GM12878 (cell line): Measurements from ENCODE around the gene GNA15. TPM values are rescaled to one million over a fixed set of nuclear protein-coding genes. Genes with fewer than 3 reads are reported as not detected.
A peak's percentile ranks its signal among the peaks of the same experiment; 100 is the strongest.

ENCODE experiments used
- ATAC-seq: fragments of 200-7000 bp; cut with Tn5 transposase; 3 replicates; pipeline ENCODE4 v1.9.1; 2020; ENCODE audit warnings: mild to moderate bottlenecking, moderate library complexity
- BruUV-seq: library from RNA; stranded (reverse); fragments of 400-500 nt; replicated peaks from 2 replicates; lab custom pipeline; 2021; lab: Mats Ljungman, UMichigan
- CTCF ChIA-PET: fragments of 300-600 bp; sonication (Branson Sonifier 250); formaldehyde crosslinking; extraction: SDS; loops from one replicate; lab custom pipeline; 2021; ENCODE audit warnings: inconsistent platforms; lab: Yijun Ruan, JAX
- POLR2A ChIA-PET: fragments of 350-600 bp; formaldehyde crosslinking; extraction: SDS; loops from one replicate; lab custom pipeline; 2021; ENCODE audit warnings: inconsistent platforms; lab: Charles Lee
- RAD21 ChIA-PET: fragments of 300-600 bp; sonication (Branson Sonifier 250); formaldehyde crosslinking; loops from one replicate; lab custom pipeline; 2023; ENCODE audit warnings: antibody characterized with exemption; ENCODE audit not compliant: unreplicated experiment; lab: Charles Lee
- SMC1A ChIA-PET: fragments of 300-600 bp; sonication (Branson Sonifier 250); formaldehyde crosslinking; loops from one replicate; lab custom pipeline; 2023; ENCODE audit not compliant: unreplicated experiment, uncharacterized antibody; lab: Charles Lee
- DNase-seq: peaks from one replicate; pipeline ENCODE4 v3.0.0-alpha.2; 2011; ENCODE audit warnings: low read depth, low spot score
- FAIRE-seq: peaks from 3 replicates; lab custom pipeline; 2011; peaks lifted over from hg19 to GRCh38; lab: Jason Lieb, UNC
- H2AFZ ChIP-seq: 2 replicates; pipeline ENCODE4 v1.6.0; 2011; ENCODE audit warnings: low read depth, low read length, control low read depth; ENCODE audit not compliant: control insufficient read depth
- H3K27ac ChIP-seq: 2 replicates; pipeline ENCODE4 v1.5.1; 2011; ENCODE audit warnings: control low read depth; ENCODE audit not compliant: control insufficient read depth, insufficient read depth
- H3K27me3 ChIP-seq, 2 experiments: replicated peaks in 1 of 2; 2 replicates each; pipeline versions ENCODE4 v1.6.0 to v1.6.1; 2011; ENCODE audit warnings: low read length in 1 of 2; ENCODE audit not compliant: control insufficient read depth in 2 of 2, insufficient read depth in 2 of 2
- H3K36me3 ChIP-seq, 2 experiments: 2 replicates each; pipeline ENCODE4 v1.5.1; 2011; ENCODE audit warnings: low read length in 1 of 2; ENCODE audit not compliant: control insufficient read depth in 2 of 2, insufficient read depth in 2 of 2
- H3K4me1 ChIP-seq: 2 replicates; pipeline ENCODE4 v1.6.1; 2011; ENCODE audit warnings: mild to moderate bottlenecking, low read length, moderate library complexity, mixed read lengths; ENCODE audit not compliant: control insufficient read depth, insufficient read depth
- H3K4me2 ChIP-seq: 2 replicates; pipeline ENCODE4 v1.6.0; 2011; ENCODE audit warnings: control low read depth; ENCODE audit not compliant: control insufficient read depth, insufficient read depth
- H3K4me3 ChIP-seq: fragments of 200-600 bp; sonication (generic); 2 replicates; pipeline ENCODE4 v1.5.1; 2016
- H3K79me2 ChIP-seq: 2 replicates; pipeline ENCODE4 v1.6.0; 2011; ENCODE audit warnings: low read length; ENCODE audit not compliant: control insufficient read depth, insufficient read depth
- H3K9ac ChIP-seq: 2 replicates; pipeline ENCODE4 v1.8.0; 2011; ENCODE audit warnings: low read length, control low read depth, mixed read lengths; ENCODE audit not compliant: control insufficient read depth, insufficient read depth
- H3K9me3 ChIP-seq: replicated peaks from 3 replicates; pipeline ENCODE4 v1.5.1; 2011; ENCODE audit warnings: mild to moderate bottlenecking, low read length; ENCODE audit not compliant: control insufficient read depth, insufficient read depth
- H4K20me1 ChIP-seq: 2 replicates; pipeline ENCODE4 v1.6.0; 2011; ENCODE audit not compliant: control insufficient read depth, insufficient read depth
- MTA3 ChIP-seq: IDR thresholded peaks from 2 replicates; pipeline ENCODE4 v1.6.1; 2012; ENCODE audit warnings: low read length, inconsistent platforms, borderline replicate concordance
- NR2F1 ChIP-seq: fragments of 450-650 bp; conservative IDR thresholded peaks from 2 replicates; pipeline ENCODE4 v1.6.1; 2017; ENCODE audit warnings: mild to moderate bottlenecking
- YY1 ChIP-seq: IDR thresholded peaks from 2 replicates; pipeline ENCODE4 v1.6.1; 2011; ENCODE audit warnings: low read depth, mild to moderate bottlenecking, low read length
- WGBS: methylation state at CpG from one replicate; pipeline ENCODE4 v1.1.6; 2016; ENCODE audit warnings: low lambda C conversion rate; ENCODE audit not compliant: insufficient replicate concordance, insufficient coverage; ENCODE audit errors: missing lambda C conversion rate; 5-methylcytosine and 5-hydroxymethylcytosine counted together
- in situ Hi-C: fragments of 300-500 bp; cut with MboI; formaldehyde crosslinking; loops from 9 replicates; pipeline ENCODE4 v1.14.3; 2018; ENCODE audit warnings: mixed read lengths
- intact Hi-C: fragments of 100-400 bp; cut with micrococcal nuclease; formaldehyde crosslinking; loops from one replicate; pipeline ENCODE4 v1.14.2; 2022; ENCODE audit not compliant: unreplicated experiment
- polyA plus RNA-seq, 11 experiments: library from polyadenylated mRNA; depleted of rRNA in 4 of 11; unstranded in 6 of 11; stranded (reverse) in 5 of 11; fragments of >200 nt; fragmentation: Nextera tagmentation in 4 of 11; fragmentation: Illumina TruSeq in 1 of 11; extraction: Ambion mirVana in 4 of 11; extraction: Trizol in 1 of 11; gene quantifications; 1 replicate in 1 of 11; 2 replicates in 10 of 11; pipeline versions ENCODE4 v1.2.1 to v1.2.3, GENCODE V29; 2011 to 2016; ENCODE audit warnings: inconsistent platforms in 2 of 11, missing spikeins in 2 of 11, low read depth in 1 of 11
- total RNA-seq, 4 experiments: library from RNA; depleted of rRNA in 3 of 4; stranded (reverse); fragments of >200 nt in 3 of 4; fragmentation: Illumina TruSeq in 1 of 4; extraction: Trizol in 1 of 4; gene quantifications; 2 replicates each; pipeline versions ENCODE4 v1.2.1 to v1.2.3, GENCODE V29; 2013 to 2021
- TF ChIP-seq, protein P1 (sequence below): fragments of 450-650 bp; IDR thresholded peaks from 2 replicates; pipeline ENCODE4 v1.6.1; 2016; ENCODE audit warnings: mild to moderate bottlenecking, moderate library complexity, borderline replicate concordance

Gene GNA15
- total and polyA plus RNA-seq, 10 of the 15 experiments (the other 5 are each of a cell fraction or from before 2014, with no cell fraction given) = 0.42 to 18.0 (median 9.4) TPM

DNA sequence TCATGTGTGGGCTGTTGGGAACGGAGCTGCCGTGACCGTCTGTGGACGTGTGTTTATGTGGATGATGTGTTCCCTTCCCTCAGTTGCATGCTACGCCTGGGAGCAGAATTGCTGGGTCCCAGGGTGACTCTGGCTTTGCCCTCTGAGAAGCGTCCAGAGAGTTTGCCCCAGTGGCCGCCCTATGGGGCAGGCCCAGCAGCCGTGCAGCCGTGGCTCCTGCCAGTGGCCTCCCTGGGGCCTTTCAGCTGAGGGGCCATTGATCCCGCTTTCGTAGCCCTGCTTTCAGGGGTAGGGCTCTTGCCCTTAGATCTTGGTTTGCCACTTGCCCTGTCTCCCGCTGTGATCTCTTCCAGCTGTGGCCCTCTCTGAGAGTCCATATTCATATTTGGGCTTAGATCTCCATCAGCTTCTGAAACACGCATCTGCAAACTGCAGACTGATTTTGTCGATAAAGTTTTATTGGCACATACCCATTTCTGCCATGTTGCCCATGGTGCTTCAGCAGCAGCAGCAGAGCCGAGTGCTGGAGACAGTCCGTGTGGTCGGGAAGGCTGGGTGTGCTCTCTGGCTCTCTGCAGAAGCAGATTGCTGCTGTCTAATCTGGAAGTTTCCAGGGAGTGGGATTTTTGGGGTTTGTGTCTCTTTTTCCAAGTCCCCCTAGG, 24.1 kb upstream of the GNA15 start:
- BruUV-seq = no TSS peak
- FAIRE-seq = no peak
- Histone ChIP-seq H3K27me3 (no peaks in the 10 kb centered on the region), H3K9me3 (no peaks in the 10 kb centered on the region), H4K20me1 (no peaks in the 10 kb centered on the region; the same call in 1 of the 2 replicates), H3K79me2 (no peaks in the 10 kb centered on the region), H3K4me2 (no peak overlapping the region), H3K36me3 (no peaks in the 10 kb centered on the region), H3K4me1 (no peaks in the 10 kb centered on the region), H3K27ac (no peak overlapping the region), H3K4me3 (no peak overlapping the region), H3K9ac (no peak overlapping the region), H2AFZ (no peak overlapping the region)
- WGBS = 87% methylated on average over 17 of the region's 17 CpGs
- in situ Hi-C loops (no loop called here), intact Hi-C loops (no loop called here)
- RAD21 ChIA-PET = no interaction called here
- POLR2A ChIA-PET = no interaction called here
- SMC1A ChIA-PET = no interaction called here
- TF ChIP-seq YY1 (no peak), NR2F1 (no peak), MTA3 (no peak)
- TF ChIP-seq, protein P1, sequence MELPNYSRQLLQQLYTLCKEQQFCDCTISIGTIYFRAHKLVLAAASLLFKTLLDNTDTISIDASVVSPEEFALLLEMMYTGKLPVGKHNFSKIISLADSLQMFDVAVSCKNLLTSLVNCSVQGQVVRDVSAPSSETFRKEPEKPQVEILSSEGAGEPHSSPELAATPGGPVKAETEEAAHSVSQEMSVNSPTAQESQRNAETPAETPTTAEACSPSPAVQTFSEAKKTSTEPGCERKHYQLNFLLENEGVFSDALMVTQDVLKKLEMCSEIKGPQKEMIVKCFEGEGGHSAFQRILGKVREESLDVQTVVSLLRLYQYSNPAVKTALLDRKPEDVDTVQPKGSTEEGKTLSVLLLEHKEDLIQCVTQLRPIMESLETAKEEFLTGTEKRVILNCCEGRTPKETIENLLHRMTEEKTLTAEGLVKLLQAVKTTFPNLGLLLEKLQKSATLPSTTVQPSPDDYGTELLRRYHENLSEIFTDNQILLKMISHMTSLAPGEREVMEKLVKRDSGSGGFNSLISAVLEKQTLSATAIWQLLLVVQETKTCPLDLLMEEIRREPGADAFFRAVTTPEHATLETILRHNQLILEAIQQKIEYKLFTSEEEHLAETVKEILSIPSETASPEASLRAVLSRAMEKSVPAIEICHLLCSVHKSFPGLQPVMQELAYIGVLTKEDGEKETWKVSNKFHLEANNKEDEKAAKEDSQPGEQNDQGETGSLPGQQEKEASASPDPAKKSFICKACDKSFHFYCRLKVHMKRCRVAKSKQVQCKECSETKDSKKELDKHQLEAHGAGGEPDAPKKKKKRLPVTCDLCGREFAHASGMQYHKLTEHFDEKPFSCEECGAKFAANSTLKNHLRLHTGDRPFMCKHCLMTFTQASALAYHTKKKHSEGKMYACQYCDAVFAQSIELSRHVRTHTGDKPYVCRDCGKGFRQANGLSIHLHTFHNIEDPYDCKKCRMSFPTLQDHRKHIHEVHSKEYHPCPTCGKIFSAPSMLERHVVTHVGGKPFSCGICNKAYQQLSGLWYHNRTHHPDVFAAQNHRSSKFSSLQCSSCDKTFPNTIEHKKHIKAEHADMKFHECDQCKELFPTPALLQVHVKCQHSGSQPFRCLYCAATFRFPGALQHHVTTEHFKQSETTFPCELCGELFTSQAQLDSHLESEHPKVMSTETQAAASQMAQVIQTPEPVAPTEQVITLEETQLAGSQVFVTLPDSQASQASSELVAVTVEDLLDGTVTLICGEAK = peak; percentile 82
- no peak for DNase-seq
- no peak for ATAC-seq
- CTCF ChIA-PET = interaction anchor here (1.7 to 4.8 kb wide), 2 partner anchors 14 to 149 kb away, joined by 4 to 28 read pairs; no protein-coding TSS in a partner anchor
